UCSD-AML1 (cell line): ENCODE results near the gene GAS5.
A peak's percentile ranks its signal among the peaks of the same experiment; 100 is the strongest.

ENCODE experiments used
- DNase-seq: peaks from one replicate; lab custom pipeline; 2025; ENCODE audit not compliant: unreplicated experiment; lab: John Stamatoyannopoulos, UW

The GAS5 gene

DNA sequence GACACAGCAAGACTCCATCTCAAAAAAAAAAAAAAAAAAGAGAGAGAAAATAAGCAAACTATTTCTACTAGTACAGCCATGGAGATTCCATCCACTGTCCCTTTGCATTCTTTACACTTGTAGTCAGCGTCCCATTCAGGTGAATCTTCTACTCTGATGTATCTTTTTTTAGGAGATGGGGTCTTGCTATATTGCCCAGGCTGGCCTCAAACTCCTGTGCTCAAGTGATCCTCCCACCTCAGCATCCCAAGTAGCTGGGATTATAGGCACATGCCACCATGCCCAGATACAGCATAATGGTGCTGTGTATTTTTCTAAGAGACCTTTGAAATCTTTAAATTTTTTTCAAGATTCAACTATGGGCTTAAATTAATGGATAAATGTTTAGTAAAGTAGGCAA, 35.0 kb downstream of the GAS5 start:
- no peak for DNase-seq

DNA sequence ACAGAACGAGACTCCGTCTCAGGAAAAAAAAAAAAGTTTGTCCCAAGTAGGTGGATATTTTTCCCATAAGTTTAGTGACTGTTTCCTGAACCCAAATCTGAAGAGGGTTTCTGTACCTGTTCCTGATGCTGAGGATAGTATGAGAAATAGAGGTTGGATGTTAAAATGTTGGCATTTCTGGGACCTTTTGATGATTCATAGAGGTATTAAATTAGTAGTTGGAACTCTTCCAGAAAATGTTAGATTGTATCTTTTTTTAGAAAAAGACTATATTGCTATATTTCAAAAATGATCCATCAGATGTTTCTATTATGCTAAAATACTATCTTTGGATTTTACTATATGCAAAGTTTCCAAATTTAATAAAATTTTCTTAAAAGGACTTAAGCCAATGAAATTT, 40.2 kb downstream of the GAS5 start:
- no peak for DNase-seq

- peak; percentile 94 for DNase-seq
Measured at GRCh38 chr1:173824315-173825081, 43.3 kb downstream of the GAS5 start, which contains the start of the genes CENPL and DARS2. Gene CENPL, minus strand, starts transcription at chr1:173824883. Its CDS starts 13,584 bp downstream, at chr1:173811299. Gene DARS2, plus strand, starts transcription at chr1:173824673. Its CDS starts 557 bp downstream, at chr1:173825230.

DNA sequence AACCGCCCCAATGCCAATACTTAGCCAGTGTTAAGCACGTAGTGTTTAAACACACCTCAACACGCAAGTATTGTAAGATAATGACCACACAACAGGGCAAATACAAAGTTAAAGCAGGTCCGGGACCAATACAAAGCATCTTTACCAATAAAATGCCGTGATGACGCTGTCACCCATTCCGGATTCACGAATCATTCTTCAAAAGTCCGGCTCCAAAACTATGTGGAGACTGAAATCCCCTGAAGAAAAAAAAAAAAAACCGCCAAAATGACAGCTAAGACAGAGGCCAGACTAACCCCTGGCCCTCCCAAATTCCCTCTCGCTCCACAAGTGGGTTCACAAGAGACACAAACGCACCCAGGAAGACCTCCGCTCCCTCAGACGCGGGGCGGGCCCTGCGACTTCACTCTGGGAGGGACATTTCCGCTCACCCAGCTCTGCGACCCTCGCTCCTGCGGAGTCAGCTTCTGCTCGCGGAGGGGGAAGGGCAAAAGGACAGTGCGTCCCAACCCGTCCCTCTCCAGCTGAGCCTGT, 43.9 kb downstream of the GAS5 start:
- no peak for DNase-seq

DNA sequence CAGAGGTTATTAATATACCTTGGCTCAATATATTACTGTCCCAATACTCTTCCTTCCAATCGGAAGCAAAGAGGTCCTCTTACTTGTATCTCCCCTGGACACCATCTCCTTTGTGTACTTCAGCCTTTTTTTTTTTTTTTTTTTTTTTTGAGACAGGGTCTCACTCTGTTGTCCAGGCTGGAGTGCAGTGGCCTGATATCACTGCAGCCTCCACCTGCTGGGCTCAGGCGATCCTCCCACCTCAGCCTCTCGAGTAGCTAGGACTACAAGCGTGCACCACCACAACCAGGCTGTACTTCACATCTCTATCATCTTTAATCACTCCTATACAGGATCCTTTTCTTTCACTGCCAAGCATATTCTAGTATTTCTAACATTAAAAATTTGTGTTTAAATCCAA, 46.1 kb downstream of the GAS5 start:
- DNase-seq, result no peak

- DNase-seq, result no peak
Measured at GRCh38 chr1:173818459-173818858, 49.3 kb downstream of the GAS5 start.
